ENCODE results near the gene RNF169.

The RNF169 gene, protein sequence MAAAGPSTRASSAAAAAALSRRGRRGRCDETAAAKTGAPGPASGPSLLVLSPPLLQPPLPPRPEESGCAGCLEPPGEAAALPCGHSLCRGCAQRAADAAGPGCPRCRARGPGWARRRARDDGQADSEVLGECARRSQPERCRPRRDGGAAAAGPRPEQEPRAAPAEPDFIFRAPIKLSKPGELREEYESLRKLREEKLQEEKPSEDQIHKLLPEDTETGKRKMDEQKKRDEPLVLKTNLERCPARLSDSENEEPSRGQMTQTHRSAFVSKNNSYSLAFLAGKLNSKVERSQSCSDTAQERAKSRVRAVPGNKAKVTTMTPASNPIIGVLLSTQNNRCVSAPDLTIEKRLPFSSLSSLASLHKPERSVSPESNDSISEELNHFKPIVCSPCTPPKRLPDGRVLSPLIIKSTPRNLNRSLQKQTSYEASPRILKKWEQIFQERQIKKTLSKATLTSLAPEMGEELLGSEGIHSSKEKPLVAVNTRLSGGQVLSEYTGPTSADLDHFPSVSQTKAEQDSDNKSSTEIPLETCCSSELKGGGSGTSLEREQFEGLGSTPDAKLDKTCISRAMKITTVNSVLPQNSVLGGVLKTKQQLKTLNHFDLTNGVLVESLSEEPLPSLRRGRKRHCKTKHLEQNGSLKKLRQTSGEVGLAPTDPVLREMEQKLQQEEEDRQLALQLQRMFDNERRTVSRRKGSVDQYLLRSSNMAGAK

DNA sequence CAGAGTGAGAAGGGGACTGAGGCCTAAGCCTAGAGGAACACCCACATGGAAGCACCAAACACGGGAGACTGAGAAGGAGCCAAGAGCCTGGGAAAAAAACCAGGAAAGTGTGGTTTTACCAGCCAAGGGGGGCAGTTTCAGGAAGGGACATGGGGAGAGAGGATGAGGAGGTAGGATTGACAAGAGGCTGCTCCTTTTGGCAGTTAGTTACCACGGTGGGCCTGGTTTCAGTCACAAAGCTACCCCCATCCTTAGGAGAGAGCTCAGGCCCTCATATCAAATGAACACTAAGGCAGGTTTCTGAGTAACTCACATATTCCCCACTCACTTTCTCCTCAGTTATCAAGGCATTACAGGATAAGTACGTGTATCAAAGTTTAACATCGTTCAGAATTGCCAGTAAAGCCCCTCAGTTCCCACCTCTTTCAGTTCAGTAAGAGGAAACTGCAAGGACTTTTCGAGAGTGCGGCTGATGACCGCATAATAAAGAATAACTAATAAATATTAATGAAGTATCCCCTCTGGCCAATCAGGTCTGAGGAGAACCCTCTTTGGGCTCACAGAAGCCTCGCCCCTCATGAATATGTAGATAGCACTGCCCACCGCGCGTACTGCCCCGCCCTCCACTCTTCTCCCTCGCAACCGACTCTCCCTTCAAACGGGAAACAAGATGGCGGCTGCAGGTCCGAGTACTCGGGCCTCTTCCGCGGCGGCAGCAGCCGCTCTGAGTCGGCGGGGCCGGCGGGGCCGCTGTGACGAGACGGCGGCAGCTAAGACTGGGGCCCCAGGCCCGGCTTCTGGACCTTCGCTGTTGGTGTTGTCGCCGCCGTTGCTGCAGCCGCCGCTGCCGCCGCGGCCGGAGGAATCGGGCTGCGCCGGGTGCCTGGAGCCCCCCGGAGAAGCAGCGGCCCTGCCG is at the start of gene RNF169:
Gene RNF169 (plus strand): TSS at position 639 of the 916 bp plus-strand sequence. CDS start 32 bp downstream, at position 671.
- peak; percentile 93 for DNase-seq

DNA sequence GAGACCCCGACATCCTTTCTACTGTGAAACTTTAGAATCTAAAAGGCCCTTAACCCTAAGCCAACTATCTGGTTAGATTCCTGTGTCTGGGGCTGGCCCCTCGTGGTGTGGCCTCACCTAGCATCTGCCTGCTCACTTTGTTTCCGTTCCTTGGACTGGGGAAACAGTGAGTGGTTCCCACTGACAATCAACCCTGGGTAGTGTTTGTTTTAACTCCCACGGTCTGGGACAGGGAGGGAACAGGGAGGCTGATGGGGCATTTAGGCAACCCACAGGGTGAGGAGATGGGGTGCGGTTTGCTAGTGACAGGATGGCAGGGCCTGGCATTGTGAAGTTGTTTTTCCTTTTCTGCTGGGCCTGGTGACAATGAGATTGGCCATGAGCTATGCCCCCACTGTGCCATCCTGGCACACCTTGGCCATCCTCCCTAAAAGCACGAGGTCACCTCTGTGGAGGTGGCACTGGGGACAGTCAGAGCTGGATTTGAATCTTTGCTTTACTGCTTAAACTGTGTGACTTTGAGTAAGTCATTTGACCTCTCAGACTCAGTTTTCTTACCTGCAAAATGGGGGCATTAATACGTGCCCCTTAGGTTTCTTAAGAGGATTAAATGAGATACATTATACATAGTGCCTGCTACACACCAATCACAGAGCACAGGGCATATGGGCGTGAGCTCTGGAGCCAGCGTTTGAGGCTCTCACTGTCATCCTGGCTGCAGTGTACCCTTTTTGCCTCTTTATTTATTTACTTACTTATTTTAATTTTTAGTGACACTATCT is 48.8 kb upstream of the RNF169 start:
- DNase-seq = no peak

DNA sequence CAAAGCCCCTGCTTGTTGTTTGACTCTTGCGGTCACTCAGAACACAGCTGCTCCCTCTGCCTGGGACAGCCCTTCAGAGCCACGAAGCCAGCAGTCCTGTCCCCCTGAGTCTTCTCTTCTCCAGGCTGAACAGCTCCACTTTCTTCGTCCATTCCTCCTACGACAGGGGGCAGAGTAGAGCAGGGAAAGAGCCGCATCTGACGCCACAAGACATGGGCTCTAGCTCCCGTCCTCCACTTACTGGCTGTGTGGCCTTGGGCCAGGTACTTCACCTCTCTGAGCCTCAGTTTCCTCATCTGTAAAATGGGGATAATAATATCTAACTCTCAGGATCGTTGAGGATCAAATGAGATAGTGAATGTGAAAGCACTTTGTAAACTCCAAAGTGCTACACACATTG is 47.3 kb upstream of the RNF169 start:
- peak; percentile 6 for DNase-seq

DNA sequence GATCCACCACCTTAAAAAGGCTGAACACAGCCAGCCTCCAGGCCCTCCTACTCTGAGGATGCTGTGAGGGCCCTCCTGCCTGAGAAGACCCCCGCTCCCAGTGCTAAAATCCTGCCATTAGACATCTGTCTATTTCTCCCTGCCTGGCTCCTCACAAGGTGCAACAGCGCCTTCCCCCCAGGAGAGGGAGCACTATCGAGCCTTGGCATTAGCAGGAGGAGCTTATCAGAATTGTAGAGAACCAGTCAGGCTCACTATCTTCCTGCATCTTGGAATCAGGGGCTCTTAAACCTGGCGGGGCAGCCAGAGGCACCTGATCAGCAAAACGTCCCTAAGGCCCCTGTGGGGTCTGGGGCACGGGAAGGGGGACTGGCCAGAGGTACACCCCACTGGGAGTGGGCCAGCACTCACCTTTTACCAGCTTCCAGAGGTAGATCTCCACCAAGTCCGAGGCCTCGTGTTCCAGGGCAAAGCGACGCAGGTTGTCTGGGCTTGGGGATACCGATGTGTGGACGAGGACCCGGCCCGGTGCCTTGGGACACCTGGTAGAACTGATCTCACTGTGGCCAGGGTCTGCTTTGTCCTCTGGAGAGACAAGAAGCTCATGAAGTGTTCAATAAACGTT is 46.2 kb upstream of the RNF169 start:
- DNase-seq = peak; percentile 67

DNA sequence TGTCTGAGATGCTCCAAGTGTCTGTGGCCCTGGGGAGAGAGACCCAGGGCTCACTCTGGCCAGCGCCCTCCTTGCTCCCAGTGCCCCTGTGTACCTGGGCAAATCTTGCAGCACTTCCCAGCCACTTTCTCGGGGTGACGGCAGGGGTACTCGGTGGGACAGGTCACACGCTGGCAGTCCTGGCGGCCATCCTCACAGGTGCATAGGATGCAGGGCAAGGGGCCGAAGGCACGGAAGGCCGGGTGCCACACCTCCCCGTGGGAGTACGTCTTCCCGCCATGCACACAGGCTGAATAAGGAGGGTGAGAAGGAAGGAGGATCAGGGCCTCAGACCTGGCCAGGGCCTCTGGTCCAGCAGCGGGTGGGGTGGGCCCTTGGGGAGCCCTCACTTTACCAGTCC is 45.4 kb upstream of the RNF169 start:
- DNase-seq = no peak

DNA sequence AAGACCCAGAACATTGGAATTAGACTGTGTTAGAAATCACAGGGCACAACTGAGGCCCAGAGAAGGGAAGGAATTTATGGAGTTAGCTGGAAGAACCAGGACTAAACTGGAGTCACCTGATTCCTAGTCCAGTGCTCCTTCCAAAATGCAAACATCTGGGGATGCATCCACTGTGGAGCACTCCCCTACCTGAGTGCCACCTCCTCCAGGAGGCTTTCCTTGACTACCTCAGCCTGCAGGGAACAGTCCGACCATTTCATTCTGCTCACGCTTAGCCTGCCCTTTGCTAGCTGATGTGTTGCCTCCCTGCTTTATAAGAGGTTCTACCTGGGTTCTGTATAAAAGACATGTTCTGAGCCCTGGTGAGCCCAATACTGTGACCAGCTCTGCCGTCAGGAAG is 41.5 kb upstream of the RNF169 start:
- no peak for DNase-seq

DNA sequence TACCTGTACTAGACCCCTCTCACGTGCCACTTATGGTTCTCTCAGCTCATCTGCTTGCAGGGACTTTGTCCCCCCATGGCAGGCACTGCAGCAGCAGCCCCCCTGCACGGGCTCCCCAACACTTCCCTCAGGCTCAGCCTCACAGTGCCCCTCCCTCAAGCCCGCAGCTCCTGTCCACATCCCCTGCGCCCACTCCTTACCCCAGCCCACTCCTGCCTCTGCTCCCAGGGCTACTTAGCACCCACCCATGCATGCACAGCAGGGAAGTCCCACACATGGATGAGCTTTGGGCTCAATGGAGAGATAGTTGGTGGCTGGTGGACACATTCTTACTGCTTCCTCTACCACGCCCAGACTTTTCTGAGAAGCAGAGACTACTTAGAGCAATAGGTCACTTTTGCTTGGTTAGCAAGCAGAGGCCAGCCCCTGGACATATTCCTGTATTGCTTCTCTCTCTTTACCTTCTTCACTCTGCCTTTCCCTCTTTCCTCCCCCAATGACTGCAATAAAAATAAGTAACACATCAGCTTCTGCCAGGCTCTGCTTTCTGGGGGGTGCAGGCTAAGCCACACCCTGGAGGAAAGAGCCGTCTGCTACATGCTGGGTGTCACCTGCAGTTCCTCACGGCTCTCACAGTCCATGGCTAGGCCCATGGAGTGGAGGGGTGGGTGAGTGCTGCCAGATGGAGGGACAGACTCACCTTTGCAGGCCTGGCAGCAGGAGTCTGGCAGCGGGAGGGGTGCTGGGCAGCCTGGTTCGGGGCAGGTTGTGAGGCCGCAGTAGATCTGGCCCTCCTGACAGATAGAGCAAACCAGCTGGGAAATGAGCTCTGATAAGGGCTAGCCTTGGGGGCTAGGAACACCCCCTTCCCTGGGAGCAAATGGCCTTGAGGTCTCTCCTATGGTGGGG is 40.8 kb upstream of the RNF169 start:
- DNase-seq = no peak

DNA sequence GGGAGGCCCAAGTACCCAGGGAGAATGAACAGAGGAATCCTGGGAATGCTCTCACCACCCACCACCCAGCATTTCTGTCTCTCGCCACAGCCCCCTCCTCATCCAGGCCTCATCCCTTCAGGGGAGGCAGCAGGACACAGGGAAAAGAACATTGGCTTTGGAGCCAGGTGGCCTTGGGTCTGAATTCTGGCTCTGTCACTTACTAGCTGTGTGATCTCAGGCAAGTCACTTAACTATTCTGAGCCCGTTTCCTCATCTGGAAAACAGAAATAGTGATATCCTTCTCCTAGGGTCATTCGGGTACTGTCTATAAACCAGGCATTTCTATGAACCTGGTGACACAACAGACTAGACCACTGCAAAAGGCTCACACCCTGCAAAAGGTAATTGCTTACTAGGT is 39.5 kb upstream of the RNF169 start:
- DNase-seq = no peak

DNA sequence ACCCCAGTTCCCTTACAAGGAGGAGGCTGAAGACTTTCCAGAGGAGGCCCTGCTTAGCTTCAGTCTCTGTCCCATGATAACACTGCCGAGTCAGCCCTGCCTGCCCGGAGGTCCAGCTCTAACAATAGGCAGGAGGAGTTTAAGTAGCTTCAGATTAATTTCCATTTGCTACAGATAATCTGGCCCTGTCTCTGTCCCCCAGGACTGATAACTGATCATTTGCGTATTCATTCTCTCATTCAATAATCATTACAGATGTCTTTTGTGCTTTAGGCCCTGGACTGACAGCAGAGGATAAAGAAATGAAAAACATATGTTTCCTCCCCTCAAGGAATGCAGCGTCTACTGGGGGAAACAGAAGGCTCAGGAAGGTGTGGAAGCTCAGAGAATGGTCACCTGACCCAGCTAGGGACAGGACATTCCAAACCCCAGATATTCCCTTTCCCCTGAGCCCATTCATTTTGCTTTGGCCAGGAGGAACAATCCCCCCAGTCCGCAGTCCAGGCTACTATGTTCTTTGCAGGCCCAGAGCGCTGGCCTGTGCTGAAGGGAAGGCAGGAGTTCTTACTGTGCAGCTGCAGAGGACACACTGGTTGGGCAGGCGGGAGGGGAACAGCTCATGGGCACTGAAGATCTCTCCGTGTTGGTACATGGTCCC is 38.2 kb upstream of the RNF169 start:
- DNase-seq = no peak

DNA sequence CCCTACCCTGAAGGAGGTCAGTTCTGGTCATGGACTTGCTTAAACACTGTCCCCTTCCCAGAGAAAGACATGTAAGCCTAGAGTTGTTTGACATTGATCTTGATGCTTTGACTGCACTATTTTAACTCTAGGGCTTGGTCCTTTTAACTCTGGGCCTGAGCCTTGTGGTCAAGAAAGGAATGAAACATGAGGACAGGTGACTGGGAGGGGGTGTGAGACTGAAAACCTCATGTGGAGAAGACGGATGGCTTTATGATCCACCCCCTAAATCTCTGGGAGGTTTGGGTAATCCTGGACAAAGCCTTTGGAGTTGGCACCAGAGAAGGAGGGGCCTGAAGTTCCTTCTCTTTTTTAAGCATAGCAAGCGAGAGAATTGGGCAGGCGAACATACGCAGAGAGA is 35.0 kb upstream of the RNF169 start:
- DNase-seq = no peak

DNA sequence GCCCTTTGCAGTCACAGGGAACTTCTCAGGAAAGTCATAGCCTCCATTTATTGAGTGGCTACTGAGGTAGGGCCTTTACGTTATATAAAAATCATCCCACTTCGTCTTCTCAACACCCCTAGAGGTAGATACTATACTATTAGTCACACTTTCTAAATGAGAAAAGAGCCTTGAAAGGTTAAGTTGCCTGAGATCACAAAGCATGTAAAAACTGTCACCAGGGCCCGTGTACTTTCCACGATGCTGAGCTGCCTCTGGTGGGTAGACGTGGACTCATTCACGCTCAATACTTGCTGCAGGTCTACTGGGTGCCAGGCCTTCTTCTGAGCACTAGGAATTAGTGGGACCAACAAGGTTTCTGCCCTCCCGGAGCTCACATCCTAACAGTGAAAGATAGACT is 33.7 kb upstream of the RNF169 start:
- DNase-seq = peak; percentile 40

DNA sequence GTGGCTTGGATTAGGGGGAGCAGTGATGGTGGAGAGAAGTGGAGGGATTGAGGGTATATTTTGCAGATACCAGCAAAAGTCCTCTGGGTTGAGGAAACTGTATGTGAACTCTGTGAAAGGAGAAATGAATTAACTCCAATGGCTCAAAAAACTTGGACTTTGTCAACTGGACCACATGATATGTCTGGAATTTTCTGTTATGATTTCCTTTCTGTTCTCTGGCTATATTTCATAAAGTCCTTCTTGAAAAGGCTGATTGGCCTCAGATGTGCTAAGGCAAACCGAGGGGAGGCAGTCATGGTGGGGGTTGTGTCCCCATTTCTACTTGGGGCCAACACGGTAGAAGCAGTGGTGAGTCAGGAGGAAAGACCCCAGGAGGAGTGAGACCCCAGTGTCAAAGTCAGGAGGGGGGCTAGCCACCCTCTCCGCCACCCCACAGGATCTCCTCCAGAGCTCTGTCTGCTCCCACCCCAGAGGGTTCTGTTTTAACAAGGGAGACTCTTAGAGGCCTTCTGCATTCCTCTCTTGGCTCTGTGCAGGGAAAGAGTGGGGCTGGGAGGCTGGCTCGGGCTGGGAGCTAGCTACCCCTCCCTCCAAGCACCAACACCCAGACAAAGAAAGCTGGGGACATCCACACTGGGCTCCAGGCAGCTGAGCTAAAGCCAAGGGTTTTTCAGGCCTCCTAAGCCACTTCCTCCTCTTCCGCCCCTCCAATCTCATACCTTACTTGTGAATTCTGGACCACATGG is 31.3 kb upstream of the RNF169 start:
- no peak for DNase-seq

DNA sequence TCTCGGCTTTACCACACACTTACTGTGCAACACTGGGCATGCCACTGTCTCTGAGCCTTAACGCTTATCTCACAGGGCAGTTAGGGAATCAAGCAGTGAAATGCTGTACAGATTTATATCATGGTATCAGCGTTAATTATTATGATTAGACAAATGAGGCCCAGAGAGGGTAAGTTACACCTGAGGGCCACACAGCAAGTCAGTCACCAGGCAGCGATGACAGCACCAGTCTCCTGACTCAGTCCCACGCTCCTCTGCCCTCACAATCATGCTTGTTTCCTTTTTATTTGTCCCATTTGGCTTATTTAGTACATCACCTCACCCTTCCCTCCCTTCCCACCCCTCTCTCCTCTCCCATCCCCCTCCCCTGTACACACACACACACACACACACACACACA is 29.6 kb upstream of the RNF169 start:
- DNase-seq = no peak

DNA sequence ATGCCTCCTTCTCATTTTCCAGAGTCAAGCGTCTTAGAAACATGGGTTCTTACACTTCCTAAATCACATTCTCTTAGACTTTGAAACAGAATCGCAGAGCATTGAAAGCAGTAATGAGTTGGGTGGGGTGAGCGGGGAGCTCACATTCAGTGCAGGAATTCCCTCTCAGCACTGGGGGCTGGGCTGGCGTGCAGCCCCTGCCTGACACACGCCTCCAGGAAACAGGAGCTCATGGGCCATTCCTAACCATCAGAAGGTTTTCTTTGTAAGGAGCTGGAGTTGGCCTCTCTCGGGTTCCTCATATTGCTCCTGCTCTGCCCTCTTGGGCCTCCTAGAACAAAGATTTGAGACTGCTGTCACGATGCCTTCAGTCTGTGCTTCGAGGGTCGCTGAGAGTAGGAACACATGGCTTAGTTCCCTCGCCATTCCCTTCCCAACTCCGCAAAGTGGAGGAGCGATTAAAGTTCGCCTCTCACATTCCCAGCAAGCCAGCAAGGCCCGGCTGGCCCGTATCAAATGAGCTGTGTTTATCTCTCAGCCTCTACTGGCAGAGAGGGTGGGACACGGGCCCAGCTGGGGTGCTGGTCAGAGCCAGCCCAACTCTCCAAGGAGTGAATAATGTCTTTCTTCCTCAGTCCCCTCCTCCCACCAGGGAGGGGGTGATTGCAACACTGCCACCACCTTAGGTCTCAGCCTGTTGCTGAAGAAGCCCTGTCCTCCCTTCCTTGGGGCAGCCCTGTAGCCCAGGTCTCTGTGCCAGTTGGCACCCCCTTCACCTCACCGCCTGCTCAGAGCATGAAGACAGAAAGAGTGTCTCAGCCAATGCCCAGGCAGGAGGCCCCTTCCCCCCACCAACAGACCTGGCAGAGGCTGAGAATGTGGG is 27.8 kb upstream of the RNF169 start:
- DNase-seq = no peak

DNA sequence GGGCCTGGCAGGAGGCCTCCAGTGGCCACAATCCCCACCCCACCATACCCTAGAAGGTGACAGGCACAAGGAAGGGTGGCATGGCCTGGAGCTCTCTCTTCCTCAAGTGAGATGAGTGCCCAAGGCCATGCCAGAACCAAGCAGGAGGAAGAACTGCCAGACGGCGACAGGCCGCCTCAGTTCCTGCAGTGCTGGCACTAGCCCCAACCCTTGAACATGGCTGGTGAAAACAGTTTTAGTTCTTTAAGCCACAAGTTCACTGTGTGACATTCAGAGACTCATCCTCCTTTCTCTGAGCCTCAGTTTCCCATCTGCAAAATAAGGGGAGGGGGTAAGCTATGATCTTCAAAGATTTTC is 27.2 kb upstream of the RNF169 start:
- no peak for DNase-seq

DNA sequence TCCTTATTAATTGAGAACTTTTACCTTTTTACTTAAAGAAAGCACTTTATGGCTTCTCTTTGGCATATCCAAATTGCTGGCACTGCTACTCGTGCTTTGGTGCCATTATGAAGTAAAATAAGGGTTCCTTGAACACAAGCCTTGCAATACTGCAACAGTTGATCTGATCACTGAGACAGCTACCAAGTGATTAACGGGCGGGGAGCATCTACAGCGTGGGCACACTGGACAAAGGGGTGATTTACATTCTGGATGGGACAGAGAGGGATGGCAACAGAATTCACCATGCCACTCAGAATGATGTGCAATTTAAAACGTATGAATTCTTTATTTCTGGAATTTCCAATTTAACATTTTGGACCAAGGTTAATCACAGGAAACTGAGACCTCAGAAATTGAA is 25.1 kb upstream of the RNF169 start:
- no peak for DNase-seq

DNA sequence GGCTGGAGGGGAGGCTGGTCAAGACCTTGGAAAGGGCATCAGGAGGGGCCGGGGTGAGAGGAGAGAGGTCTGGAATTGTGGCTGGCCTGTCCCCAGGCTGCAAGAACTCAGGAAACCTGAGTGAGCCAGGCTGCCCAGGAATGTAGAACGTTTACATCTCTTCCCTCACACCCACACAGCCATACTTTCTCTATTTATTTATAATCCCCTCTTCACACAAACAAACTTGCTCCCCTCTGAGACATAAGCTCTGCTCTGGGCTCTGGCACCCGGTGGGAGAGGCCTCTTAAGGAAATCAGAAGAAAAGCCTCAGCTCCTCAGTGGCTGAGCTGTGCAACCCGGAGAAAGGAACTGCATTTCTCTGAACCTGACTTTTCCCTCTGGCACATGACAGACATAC is 22.9 kb upstream of the RNF169 start:
- DNase-seq = no peak

DNA sequence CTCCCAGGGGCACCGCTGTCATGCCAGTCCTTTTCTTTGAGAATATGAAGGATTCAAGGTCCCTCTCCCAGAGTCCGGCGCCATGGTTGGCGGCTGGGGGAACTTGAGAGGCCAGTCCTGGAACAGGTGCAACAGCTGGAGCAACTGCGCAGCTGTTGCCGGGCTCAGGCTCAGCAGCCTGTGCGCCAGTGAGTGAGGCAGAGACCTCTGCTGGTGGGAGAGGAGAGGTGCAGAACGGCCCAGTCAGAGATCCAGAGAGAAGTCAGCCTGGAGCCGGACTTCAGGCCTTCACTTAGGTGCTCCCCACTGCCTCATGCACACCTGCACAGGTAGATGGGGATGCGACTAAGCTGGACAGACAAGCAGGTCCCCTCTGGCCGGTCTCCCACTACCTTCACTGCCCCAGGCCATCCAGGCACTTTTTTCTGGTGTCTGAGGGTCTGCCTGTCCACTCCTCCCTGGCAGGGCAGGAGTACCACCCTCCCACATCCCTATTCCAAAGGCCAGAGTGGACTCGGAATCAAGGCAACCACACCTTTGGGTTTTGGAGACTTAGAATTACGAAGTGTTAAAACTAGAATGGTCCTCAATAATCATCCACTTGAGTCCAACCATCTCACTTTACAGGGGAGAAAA is 22.0 kb upstream of the RNF169 start:
- peak; percentile 72 for DNase-seq
